Measurements from ENCODE around the gene SYT5. TPM values are rescaled to one million over a fixed set of nuclear protein-coding genes. Genes with fewer than 3 reads are reported as not detected.

SYT5 gene
- total and polyA plus RNA-seq, 2 of the 13 experiments (the other 11 are each of a cell fraction or from before 2014, with no cell fraction given) = not detected

DNA sequence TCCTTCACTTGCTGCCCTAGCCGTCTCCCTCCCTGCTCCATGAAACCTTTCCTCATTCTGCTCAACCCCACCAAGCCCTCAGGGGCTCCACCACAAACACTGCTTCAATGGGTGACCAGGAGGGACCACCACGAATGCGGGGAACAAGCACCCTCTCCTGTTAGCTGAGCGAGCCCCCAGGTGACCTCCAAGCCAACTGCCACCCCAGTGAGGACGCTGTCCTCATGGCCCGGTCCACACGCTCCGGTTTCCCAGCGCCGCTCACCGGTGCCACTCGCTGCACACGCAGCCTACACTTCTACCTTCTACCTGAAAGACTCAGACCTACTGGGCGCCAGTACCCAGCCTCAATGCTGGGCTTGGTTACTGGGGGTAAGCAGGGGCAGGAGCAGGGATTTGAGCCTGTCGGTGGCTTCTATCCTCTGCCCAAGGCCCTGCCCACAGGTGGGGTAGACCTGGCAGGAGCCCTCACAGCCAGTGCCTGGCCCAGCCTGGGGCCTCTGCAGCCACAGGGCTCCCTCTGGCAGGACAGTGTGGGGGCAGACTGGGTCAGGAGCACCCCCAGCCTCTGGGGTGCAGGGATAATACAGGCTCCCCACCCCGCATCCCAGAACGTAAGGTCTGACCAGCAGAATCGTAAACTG lies 49.2 kb upstream of the SYT5 start (continued):
- TF ChIP-seq HNRNPK (IDR thresholded peaks at IDR 0.05; ENCODE audit: low read depth, low read length, poor library complexity, severe bottlenecking) (no peak), FOXO4 (CRISPR knock-in tag; conservative IDR thresholded peaks at IDR 0.05) (no peak), IKZF1 (IDR thresholded peaks at IDR 0.05) (no peak), ZNF383 (CRISPR knock-in tag; IDR thresholded peaks at IDR 0.05; ENCODE audit: borderline replicate concordance) (no peak), FOXP1 (IDR thresholded peaks at IDR 0.05) (no peak), FOXP1 (CRISPR knock-in tag; IDR thresholded peaks at IDR 0.05) (no peak), TOPORS (CRISPR knock-in tag; IDR thresholded peaks at IDR 0.05) (no peak), RBAK (CRISPR knock-in tag; IDR thresholded peaks at IDR 0.05) (no peak), TGIF2 (CRISPR knock-in tag; IDR thresholded peaks at IDR 0.05) (no peak), MED8 (CRISPR knock-in tag; IDR thresholded peaks at IDR 0.05; ENCODE audit: insufficient replicate concordance) (no peak), GLI4 (CRISPR knock-in tag; IDR thresholded peaks at IDR 0.05; ENCODE audit: borderline replicate concordance) (no peak), AGO2 (optimal IDR thresholded peaks at IDR 0.05; ENCODE audit: low read depth, low read length) (peak; percentile 49), SRY (CRISPR knock-in tag; IDR thresholded peaks at IDR 0.05) (peak; percentile 83), NFYB (CRISPR knock-in tag; IDR thresholded peaks at IDR 0.05) (no peak), ZSCAN21 (CRISPR knock-in tag; IDR thresholded peaks at IDR 0.05; ENCODE audit: borderline replicate concordance) (no peak), HNRNPL (IDR thresholded peaks at IDR 0.05; ENCODE audit: low read depth, low read length) (0 out of 2 replicates have a peak, but pooled peaks have one; percentile 11), ZNF256 (CRISPR knock-in tag; conservative IDR thresholded peaks at IDR 0.05) (no peak), PITX1 (CRISPR knock-in tag; IDR thresholded peaks at IDR 0.05) (no peak), ZNF230 (CRISPR knock-in tag; IDR thresholded peaks at IDR 0.05) (no peak)
- TF ChIP-seq, protein P1, sequence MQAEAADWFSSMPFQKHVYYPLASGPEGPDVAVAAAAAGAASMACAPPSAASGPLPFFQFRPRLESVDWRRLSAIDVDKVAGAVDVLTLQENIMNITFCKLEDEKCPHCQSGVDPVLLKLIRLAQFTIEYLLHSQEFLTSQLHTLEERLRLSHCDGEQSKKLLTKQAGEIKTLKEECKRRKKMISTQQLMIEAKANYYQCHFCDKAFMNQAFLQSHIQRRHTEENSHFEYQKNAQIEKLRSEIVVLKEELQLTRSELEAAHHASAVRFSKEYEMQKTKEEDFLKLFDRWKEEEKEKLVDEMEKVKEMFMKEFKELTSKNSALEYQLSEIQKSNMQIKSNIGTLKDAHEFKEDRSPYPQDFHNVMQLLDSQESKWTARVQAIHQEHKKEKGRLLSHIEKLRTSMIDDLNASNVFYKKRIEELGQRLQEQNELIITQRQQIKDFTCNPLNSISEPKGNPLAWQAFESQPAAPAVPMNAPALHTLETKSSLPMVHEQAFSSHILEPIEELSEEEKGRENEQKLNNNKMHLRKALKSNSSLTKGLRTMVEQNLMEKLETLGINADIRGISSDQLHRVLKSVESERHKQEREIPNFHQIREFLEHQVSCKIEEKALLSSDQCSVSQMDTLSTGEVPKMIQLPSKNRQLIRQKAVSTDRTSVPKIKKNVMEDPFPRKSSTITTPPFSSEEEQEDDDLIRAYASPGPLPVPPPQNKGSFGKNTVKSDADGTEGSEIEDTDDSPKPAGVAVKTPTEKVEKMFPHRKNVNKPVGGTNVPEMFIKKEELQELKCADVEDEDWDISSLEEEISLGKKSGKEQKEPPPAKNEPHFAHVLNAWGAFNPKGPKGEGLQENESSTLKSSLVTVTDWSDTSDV (CRISPR knock-in tag; IDR thresholded peaks at IDR 0.05) = 0 out of 2 replicates have a peak, but pooled peaks have one; percentile 40
- TF ChIP-seq, protein P2, sequence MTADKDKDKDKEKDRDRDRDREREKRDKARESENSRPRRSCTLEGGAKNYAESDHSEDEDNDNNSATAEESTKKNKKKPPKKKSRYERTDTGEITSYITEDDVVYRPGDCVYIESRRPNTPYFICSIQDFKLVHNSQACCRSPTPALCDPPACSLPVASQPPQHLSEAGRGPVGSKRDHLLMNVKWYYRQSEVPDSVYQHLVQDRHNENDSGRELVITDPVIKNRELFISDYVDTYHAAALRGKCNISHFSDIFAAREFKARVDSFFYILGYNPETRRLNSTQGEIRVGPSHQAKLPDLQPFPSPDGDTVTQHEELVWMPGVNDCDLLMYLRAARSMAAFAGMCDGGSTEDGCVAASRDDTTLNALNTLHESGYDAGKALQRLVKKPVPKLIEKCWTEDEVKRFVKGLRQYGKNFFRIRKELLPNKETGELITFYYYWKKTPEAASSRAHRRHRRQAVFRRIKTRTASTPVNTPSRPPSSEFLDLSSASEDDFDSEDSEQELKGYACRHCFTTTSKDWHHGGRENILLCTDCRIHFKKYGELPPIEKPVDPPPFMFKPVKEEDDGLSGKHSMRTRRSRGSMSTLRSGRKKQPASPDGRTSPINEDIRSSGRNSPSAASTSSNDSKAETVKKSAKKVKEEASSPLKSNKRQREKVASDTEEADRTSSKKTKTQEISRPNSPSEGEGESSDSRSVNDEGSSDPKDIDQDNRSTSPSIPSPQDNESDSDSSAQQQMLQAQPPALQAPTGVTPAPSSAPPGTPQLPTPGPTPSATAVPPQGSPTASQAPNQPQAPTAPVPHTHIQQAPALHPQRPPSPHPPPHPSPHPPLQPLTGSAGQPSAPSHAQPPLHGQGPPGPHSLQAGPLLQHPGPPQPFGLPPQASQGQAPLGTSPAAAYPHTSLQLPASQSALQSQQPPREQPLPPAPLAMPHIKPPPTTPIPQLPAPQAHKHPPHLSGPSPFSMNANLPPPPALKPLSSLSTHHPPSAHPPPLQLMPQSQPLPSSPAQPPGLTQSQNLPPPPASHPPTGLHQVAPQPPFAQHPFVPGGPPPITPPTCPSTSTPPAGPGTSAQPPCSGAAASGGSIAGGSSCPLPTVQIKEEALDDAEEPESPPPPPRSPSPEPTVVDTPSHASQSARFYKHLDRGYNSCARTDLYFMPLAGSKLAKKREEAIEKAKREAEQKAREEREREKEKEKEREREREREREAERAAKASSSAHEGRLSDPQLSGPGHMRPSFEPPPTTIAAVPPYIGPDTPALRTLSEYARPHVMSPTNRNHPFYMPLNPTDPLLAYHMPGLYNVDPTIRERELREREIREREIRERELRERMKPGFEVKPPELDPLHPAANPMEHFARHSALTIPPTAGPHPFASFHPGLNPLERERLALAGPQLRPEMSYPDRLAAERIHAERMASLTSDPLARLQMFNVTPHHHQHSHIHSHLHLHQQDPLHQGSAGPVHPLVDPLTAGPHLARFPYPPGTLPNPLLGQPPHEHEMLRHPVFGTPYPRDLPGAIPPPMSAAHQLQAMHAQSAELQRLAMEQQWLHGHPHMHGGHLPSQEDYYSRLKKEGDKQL (CRISPR knock-in tag; IDR thresholded peaks at IDR 0.05; ENCODE audit: low read depth) = no peak
